Ascending aorta (tissue), 2 donors: ENCODE data around the gene FAM83C. TPM values are rescaled to one million over a fixed set of nuclear protein-coding genes. Genes with fewer than 3 reads are reported as not detected.

Experiments used
- DNase-seq, 2 donors: peaks; one replicate each; pipeline ENCODE4 v3.0.0-alpha.2; 2019; ENCODE audit warnings: low spot score in 2 of 2
- H3K27ac ChIP-seq, 2 donors: fragments of 200-600 bp; sonication (generic); one replicate each; pipeline ENCODE4 v1.5.1; 2016 to 2017; ENCODE audit warnings: mild to moderate bottlenecking in 1 of 2
- H3K27me3 ChIP-seq: fragments of 200-600 bp; sonication (generic); one replicate; pipeline ENCODE4 v1.5.1; 2017
- H3K36me3 ChIP-seq, 2 donors: fragments of 200-600 bp; sonication (generic); one replicate each; pipeline ENCODE4 v1.5.1; 2016
- H3K4me1 ChIP-seq, 2 donors: fragments of 200-600 bp; sonication (generic); one replicate each; pipeline ENCODE4 v1.5.1; 2016 to 2017; ENCODE audit warnings: mild to moderate bottlenecking in 1 of 2
- H3K4me3 ChIP-seq, 2 donors: fragments of 200-600 bp; sonication (generic); one replicate each; pipeline ENCODE4 v1.5.1; 2016 to 2017; ENCODE audit warnings: mild to moderate bottlenecking in 1 of 2
- H3K9me3 ChIP-seq, 2 donors: fragments of 200-600 bp; sonication (generic); one replicate each; pipeline ENCODE4 v1.5.1; 2016
- intact Hi-C: fragments of 100-400 bp; cut with DNase I; formaldehyde crosslinking; loops from one replicate; pipeline ENCODE4 v1.15.1; 2023
- total RNA-seq: library from RNA; depleted of rRNA; stranded (reverse); fragments of >200 nt; gene quantifications from one replicate; pipeline ENCODE4 v1.1.0, GENCODE V29; 2016
- TF ChIP-seq, protein P1 (sequence below), 3 experiments: fragments of 200-600 bp in 2 of 3; fragments of 450-650 bp in 1 of 3; sonication (generic) in 2 of 3; IDR thresholded peaks; one replicate each; pipeline ENCODE4 v1.5.1; 2016 to 2019; ENCODE audit warnings: antibody characterized with exemption in 3 of 3, mild to moderate bottlenecking in 1 of 3, moderate library complexity in 1 of 3

FAM83C gene
- total RNA-seq, 1 donor from 2014 or later, result not detected

DNA sequence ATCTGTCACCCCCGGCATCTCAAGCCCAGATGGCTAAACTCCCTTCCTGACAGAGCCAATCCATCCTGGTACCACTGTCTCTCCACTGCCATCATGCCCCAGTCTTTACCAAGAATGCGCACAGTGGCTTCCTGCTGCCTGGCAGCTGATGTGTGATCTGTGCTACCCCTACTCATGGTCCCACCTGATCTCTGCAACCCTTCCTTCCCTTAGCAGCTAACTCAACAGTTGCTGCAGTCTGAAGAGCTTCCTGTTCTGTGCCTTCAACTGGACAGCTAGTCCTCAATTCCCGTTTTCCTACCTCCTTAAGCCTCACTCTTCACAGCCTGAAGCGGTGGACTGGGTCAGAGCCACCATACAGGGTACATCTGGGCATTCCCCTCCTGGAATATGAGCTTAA, 7.6 kb upstream of the FAM83C start:
- no peak overlapping the region for H3K4me3 ChIP-seq
- intact Hi-C loops, result no loop called here
- DNase-seq, result no peak
- H3K9me3 ChIP-seq, result no peaks in the 10 kb centered on the region
- TF ChIP-seq, protein P1, sequence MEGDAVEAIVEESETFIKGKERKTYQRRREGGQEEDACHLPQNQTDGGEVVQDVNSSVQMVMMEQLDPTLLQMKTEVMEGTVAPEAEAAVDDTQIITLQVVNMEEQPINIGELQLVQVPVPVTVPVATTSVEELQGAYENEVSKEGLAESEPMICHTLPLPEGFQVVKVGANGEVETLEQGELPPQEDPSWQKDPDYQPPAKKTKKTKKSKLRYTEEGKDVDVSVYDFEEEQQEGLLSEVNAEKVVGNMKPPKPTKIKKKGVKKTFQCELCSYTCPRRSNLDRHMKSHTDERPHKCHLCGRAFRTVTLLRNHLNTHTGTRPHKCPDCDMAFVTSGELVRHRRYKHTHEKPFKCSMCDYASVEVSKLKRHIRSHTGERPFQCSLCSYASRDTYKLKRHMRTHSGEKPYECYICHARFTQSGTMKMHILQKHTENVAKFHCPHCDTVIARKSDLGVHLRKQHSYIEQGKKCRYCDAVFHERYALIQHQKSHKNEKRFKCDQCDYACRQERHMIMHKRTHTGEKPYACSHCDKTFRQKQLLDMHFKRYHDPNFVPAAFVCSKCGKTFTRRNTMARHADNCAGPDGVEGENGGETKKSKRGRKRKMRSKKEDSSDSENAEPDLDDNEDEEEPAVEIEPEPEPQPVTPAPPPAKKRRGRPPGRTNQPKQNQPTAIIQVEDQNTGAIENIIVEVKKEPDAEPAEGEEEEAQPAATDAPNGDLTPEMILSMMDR (IDR thresholded peaks at IDR 0.05), result no peak
- H3K27me3 ChIP-seq, result no peaks in the 10 kb centered on the region
- no peaks in the 10 kb centered on the region for H3K4me1 ChIP-seq
- no peak overlapping the region for H3K27ac ChIP-seq
- H3K36me3 ChIP-seq, result no peaks in the 10 kb centered on the region

DNA sequence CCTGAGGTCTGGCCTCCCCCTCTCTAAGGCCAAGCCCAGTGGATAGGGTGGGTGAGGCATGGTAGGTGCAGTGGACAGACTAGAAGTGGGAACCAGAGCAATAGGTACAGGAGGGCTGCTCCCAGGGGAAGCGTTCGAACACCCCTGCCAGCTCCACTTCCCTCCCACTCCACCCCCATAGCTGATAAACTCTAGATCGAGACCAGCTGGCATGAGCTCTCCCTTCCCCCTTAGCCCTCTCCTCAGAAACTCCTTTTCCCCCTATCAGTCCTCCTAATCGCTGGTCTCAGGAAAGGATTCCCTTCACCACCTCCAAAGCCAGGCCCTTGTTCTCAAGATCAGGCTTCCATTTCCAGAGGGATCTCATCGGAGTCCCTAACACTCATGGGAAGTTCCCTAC, 6.0 kb upstream of the FAM83C start:
- no peak for DNase-seq
- TF ChIP-seq, protein P1 (IDR thresholded peaks at IDR 0.05), result no peak
- H3K27ac ChIP-seq, result no peak overlapping the region
- no peak overlapping the region for H3K4me3 ChIP-seq
- intact Hi-C loops, result no loop called here
- H3K27me3 ChIP-seq, result no peaks in the 10 kb centered on the region
- no peaks in the 10 kb centered on the region for H3K9me3 ChIP-seq
- no peaks in the 10 kb centered on the region for H3K4me1 ChIP-seq
- no peaks in the 10 kb centered on the region for H3K36me3 ChIP-seq

DNA sequence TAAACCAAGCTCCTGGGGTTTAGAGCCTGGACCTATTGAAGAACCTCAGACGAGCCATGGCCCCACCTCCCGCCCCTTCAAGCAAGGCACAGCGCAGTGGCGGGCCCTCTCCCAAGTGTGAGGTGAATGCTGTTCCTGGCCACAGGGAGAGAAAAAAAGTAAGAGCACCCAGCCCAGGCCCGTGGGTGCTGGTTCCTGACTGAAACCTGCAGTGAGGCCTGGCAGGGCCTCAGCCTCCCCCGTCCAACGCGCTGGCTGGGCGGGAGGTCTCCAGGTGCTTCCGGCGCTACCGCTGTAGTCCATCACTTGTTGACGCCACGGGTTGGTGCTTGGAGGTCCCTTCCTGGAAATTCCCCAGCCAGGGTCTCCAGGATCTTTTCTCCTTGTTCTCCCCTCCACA, 5.5 kb upstream of the FAM83C start:
- TF ChIP-seq, protein P1 (IDR thresholded peaks at IDR 0.05), result no peak
- DNase-seq, result peak in 1 of 2 donors; percentile 55
- H3K4me3 ChIP-seq, result no peak overlapping the region
- intact Hi-C loops, result no loop called here
- H3K27ac ChIP-seq, result no peak overlapping the region
- no peaks in the 10 kb centered on the region for H3K9me3 ChIP-seq
- no peaks in the 10 kb centered on the region for H3K27me3 ChIP-seq
- no peaks in the 10 kb centered on the region for H3K36me3 ChIP-seq
- no peaks in the 10 kb centered on the region for H3K4me1 ChIP-seq

- H3K4me3 ChIP-seq, result no peak overlapping the region
- DNase-seq, result peak in 1 of 2 donors; percentile 43
- no peaks in the 10 kb centered on the region for H3K27me3 ChIP-seq
- H3K4me1 ChIP-seq, result no peaks in the 10 kb centered on the region
- intact Hi-C loops, result no loop called here
- TF ChIP-seq, protein P1 (IDR thresholded peaks at IDR 0.05), result no peak
- H3K9me3 ChIP-seq, result no peaks in the 10 kb centered on the region
- H3K27ac ChIP-seq, result no peak overlapping the region
- no peaks in the 10 kb centered on the region for H3K36me3 ChIP-seq
Observed at GRCh38 chr20:35297155-35297554, 4.9 kb upstream of the FAM83C start.

GRCh38 chr20:35296101-35296554, 3.9 kb upstream of the FAM83C start:
- Histone ChIP-seq H3K36me3 (no peaks in the 10 kb centered on the region), H3K9me3 (no peaks in the 10 kb centered on the region), H3K27ac (no peak overlapping the region), H3K27me3 (no peaks in the 10 kb centered on the region), H3K4me1 (no peaks in the 10 kb centered on the region), H3K4me3 (no peak overlapping the region)
- intact Hi-C loops, result no loop called here
- peak in 1 of 2 donors; percentile 43 for DNase-seq
- TF ChIP-seq, protein P1 (IDR thresholded peaks at IDR 0.05), result no peak

DNA sequence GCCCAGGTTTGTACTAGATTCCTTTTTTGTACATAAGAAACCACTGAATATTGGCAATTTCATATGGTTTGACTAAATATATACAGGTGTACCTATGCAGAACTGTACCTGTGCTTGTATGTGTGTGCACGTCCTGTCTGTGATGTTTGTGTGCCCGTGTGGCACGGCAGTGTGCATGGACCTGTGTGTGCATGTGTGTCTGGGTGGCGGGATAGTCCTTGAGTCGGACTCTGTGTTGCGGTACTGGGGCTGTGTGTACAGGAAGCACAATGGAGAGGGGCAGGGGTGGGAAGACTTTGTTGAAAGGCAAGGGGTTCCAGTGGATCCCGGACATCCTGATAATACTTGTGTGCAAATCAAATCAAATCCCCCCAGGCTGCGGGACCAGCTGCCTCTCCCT, 3.4 kb upstream of the FAM83C start:
- no peaks in the 10 kb centered on the region for H3K27me3 ChIP-seq
- no peak overlapping the region for H3K4me3 ChIP-seq
- intact Hi-C loops, result no loop called here
- no peaks in the 10 kb centered on the region for H3K36me3 ChIP-seq
- H3K9me3 ChIP-seq, result no peaks in the 10 kb centered on the region
- no peak overlapping the region for H3K27ac ChIP-seq
- TF ChIP-seq, protein P1 (IDR thresholded peaks at IDR 0.05), result no peak
- no peaks in the 10 kb centered on the region for H3K4me1 ChIP-seq
- DNase-seq, result no peak
